ENCODE results near the gene PI4KB. TPM values are rescaled to one million over a fixed set of nuclear protein-coding genes. Genes with fewer than 3 reads are reported as not detected.
A peak's percentile ranks its signal among the peaks of the same experiment; 100 is the strongest.

The PI4KB gene
- total RNA-seq, 4 donors from 2014 or later: 68.0 to 95.9 (median 79.8) TPM

- intact Hi-C loops (cut with DNase I; ENCODE audit: low total_unique reads): no loop called here
Observed at GRCh38 chr1:151309811-151310323, 17.3 kb downstream of the PI4KB start.

GRCh38 chr1:151294742-151295462, 32.3 kb downstream of the PI4KB start:
- Histone ChIP-seq H3K27me3 (no peaks in the 10 kb centered on the region), H3K9me3 (no peaks in the 10 kb centered on the region), H3K27ac (no peak overlapping the region), H3K36me3 (peaks cover 0 to 86% (median 30%) of the 10 kb centered on the region in 4 donors), H3K4me1 (no peaks in the 10 kb centered on the region), H3K4me3 (no peak overlapping the region)
- in situ Hi-C loops (cut with MboI; ENCODE audit: low pct_ligation_motif_present in 1 of 4, low pct_unique_long_range_greater_than_20kb in 1 of 4, low sequenced_read_pairs in 3 of 4): loop anchor here in 1 of 4 donors (5.0 kb wide), 1 partner anchor 47 kb away; no protein-coding TSS in a partner anchor
- intact Hi-C loops (cut with DNase I; ENCODE audit: low total_unique reads): no loop called here
- TF ChIP-seq EP300 (IDR thresholded peaks at IDR 0.05; ENCODE audit: low read depth): no peak
- no peak for TF ChIP-seq POLR2AphosphoS5 (IDR thresholded peaks at IDR 0.05)
- TF ChIP-seq POLR2A (IDR thresholded peaks at IDR 0.05): no peak
- TF ChIP-seq CTCF (IDR thresholded peaks at IDR 0.05): no peak
- 94% methylated on average over 2 of the region's 2 CpGs; no CpG with 5 or more reads in 1 of the 2 donors for WGBS, 2 donors (ENCODE audit: low coverage in 1 of 2)
- no peak for DNase-seq

More at GRCh38 chr1:151309811-151310323, 17.3 kb downstream of the PI4KB start:
- Histone ChIP-seq H3K27me3 (no peaks in the 10 kb centered on the region), H3K27ac (peak overlapping the region; percentile 70 to 82 (median 78)), H3K9me3 (no peaks in the 10 kb centered on the region), H3K4me3 (no peak overlapping the region), H3K36me3 (peaks cover 0 to 43% (median 16%) of the 10 kb centered on the region in 4 donors), H3K4me1 (peaks cover 7 to 48% (median 36%) of the 10 kb centered on the region in 4 donors)
- in situ Hi-C loops (cut with MboI; ENCODE audit: low pct_ligation_motif_present in 1 of 4, low pct_unique_long_range_greater_than_20kb in 1 of 4, low sequenced_read_pairs in 3 of 4): loop anchor here in 1 of 4 donors (10.0 kb wide), 1 partner anchor 85 kb away; the partner anchor contains the start of gene PSMB4
- 65 to 71% methylated on average over 1 to 7 of the region's 7 CpGs for WGBS, 2 donors (ENCODE audit: low coverage in 1 of 2)
- no peak for DNase-seq
- TF ChIP-seq POLR2AphosphoS5 (IDR thresholded peaks at IDR 0.05) (no peak), POLR2A (IDR thresholded peaks at IDR 0.05) (no peak), EP300 (IDR thresholded peaks at IDR 0.05; ENCODE audit: low read depth) (no peak), CTCF (IDR thresholded peaks at IDR 0.05) (no peak)

GRCh38 chr1:151293093-151293492, 34.1 kb downstream of the PI4KB start:
- Histone ChIP-seq H3K36me3 (peaks cover 0 to 73% (median 25%) of the 10 kb centered on the region in 4 donors), H3K27me3 (no peaks in the 10 kb centered on the region), H3K9me3 (no peaks in the 10 kb centered on the region), H3K4me1 (no peaks in the 10 kb centered on the region), H3K27ac (no peak overlapping the region), H3K4me3 (no peak overlapping the region)
- intact Hi-C loops (cut with DNase I; ENCODE audit: low total_unique reads) (no loop called here), in situ Hi-C loops (cut with MboI; ENCODE audit: low pct_ligation_motif_present in 1 of 4, low pct_unique_long_range_greater_than_20kb in 1 of 4, low sequenced_read_pairs in 3 of 4) (no loop called here)
- TF ChIP-seq EP300 (IDR thresholded peaks at IDR 0.05; ENCODE audit: low read depth) (no peak), POLR2A (IDR thresholded peaks at IDR 0.05) (no peak), CTCF (IDR thresholded peaks at IDR 0.05) (no peak), POLR2AphosphoS5 (IDR thresholded peaks at IDR 0.05) (no peak)
- DNase-seq: no peak
- WGBS, 2 donors (ENCODE audit: low coverage in 1 of 2): 86% methylated on average over 5 of the region's 6 CpGs; no CpG with 5 or more reads in 1 of the 2 donors

GRCh38 chr1:151292207-151293030, 34.8 kb downstream of the PI4KB start:
- WGBS, 2 donors (ENCODE audit: low coverage in 1 of 2): 79 to 80% methylated on average over 4 to 13 of the region's 13 CpGs
- H3K9me3 ChIP-seq: no peaks in the 10 kb centered on the region
- no peak for TF ChIP-seq POLR2A (IDR thresholded peaks at IDR 0.05)
- peak in 1 of 3 donors; percentile 9 for TF ChIP-seq POLR2AphosphoS5 (IDR thresholded peaks at IDR 0.05)
- TF ChIP-seq CTCF (IDR thresholded peaks at IDR 0.05): peak in 1 of 5 experiments; percentile 10
- H3K27ac ChIP-seq: no peak overlapping the region
- no peaks in the 10 kb centered on the region for H3K27me3 ChIP-seq
- H3K36me3 ChIP-seq: peaks cover 0 to 72% (median 25%) of the 10 kb centered on the region in 4 donors
- intact Hi-C loops (cut with DNase I; ENCODE audit: low total_unique reads): no loop called here
- no peak overlapping the region for H3K4me3 ChIP-seq
- DNase-seq: no peak
- in situ Hi-C loops (cut with MboI; ENCODE audit: low pct_ligation_motif_present in 1 of 4, low pct_unique_long_range_greater_than_20kb in 1 of 4, low sequenced_read_pairs in 3 of 4): no loop called here
- H3K4me1 ChIP-seq: no peaks in the 10 kb centered on the region

All from transverse colon (tissue), 4 donors.